H1 (cell line): ENCODE results near the gene KANSL1. TPM values are rescaled to one million over a fixed set of nuclear protein-coding genes. Genes with fewer than 3 reads are reported as not detected.

Experiments used
- CTCF ChIA-PET: fragments of 300-600 bp; sonication (Branson Sonifier 250); formaldehyde crosslinking; loops from one replicate; lab custom pipeline; 2021; ENCODE audit not compliant: partially characterized antibody; lab: Charles Lee
- POLR2A ChIA-PET: fragments of 300-600 bp; sonication (Branson Sonifier 250); formaldehyde crosslinking; loops from one replicate; lab custom pipeline; 2021; ENCODE audit warnings: inconsistent platforms; ENCODE audit not compliant: partially characterized antibody; lab: Charles Lee
- DNase-seq, 2 experiments: peaks; one replicate each; pipeline versions ENCODE4 v3.0.0 to v3.0.0-alpha.2; 2010 to 2022; ENCODE audit warnings: low spot score in 2 of 2, low read depth in 1 of 2, mixed read lengths in 1 of 2
- FAIRE-seq: peaks from 2 replicates; lab custom pipeline; 2011; peaks lifted over from hg19 to GRCh38; lab: Jason Lieb, UNC
- H2AFZ ChIP-seq: 2 replicates; pipeline ENCODE4 v1.8.1; 2012; ENCODE audit warnings: low read length, inconsistent platforms
- H2AK5ac ChIP-seq: 2 replicates; pipeline ENCODE4 v1.6.1; 2013; ENCODE audit warnings: low read depth, low read length
- H2BK120ac ChIP-seq: replicated peaks from 2 replicates; pipeline ENCODE3; 2013; ENCODE audit warnings: low read depth, low read length, inconsistent platforms
- H2BK12ac ChIP-seq: 2 replicates; pipeline ENCODE4 v1.6.1; 2013; ENCODE audit warnings: low read depth, low read length
- H2BK15ac ChIP-seq: 2 replicates; pipeline ENCODE4 v1.6.1; 2013; ENCODE audit warnings: low read length
- H2BK20ac ChIP-seq: 2 replicates; pipeline ENCODE4 v1.6.1; 2013; ENCODE audit warnings: low read length
- H2BK5ac ChIP-seq: 2 replicates; pipeline ENCODE4 v1.6.1; 2013; ENCODE audit warnings: low read depth, low read length
- H3K14ac ChIP-seq: 2 replicates; pipeline ENCODE4 v1.6.1; 2013; ENCODE audit warnings: inconsistent platforms; ENCODE audit not compliant: insufficient read length
- H3K18ac ChIP-seq: 2 replicates; pipeline ENCODE4 v1.6.1; 2013; ENCODE audit warnings: low read length; ENCODE audit errors: extremely low read depth
- H3K23ac ChIP-seq: 2 replicates; pipeline ENCODE4 v1.6.1; 2013; ENCODE audit warnings: inconsistent platforms; ENCODE audit not compliant: insufficient read length
- H3K23me2 ChIP-seq: 2 replicates; pipeline ENCODE4 v1.6.1; 2013; ENCODE audit warnings: low read depth, low read length
- H3K27ac ChIP-seq: 2 replicates; pipeline ENCODE4 v1.6.1; 2011; ENCODE audit warnings: low read depth, low read length, inconsistent platforms
- H3K27me3 ChIP-seq, 4 experiments: replicated peaks in 1 of 4; 1 replicate in 1 of 4; 2 replicates in 3 of 4; pipeline versions ENCODE4 v1.6.1 to v1.8.1; 2011 to 2013; ENCODE audit warnings: low read length in 3 of 4, mild to moderate bottlenecking in 3 of 4, inconsistent platforms in 2 of 4, mixed read lengths in 2 of 4, moderate library complexity in 1 of 4; ENCODE audit not compliant: control insufficient read depth in 3 of 4, insufficient read depth in 3 of 4; ENCODE audit errors: extremely low read depth in 1 of 4
- H3K36me3 ChIP-seq, 4 experiments: 2 replicates each; pipeline versions ENCODE4 v1.6.1 to v1.8.1; 2011 to 2013; ENCODE audit warnings: mild to moderate bottlenecking in 4 of 4, low read length in 3 of 4, moderate library complexity in 2 of 4, control low read depth in 1 of 4, inconsistent platforms in 1 of 4; ENCODE audit not compliant: insufficient read depth in 4 of 4, control insufficient read depth in 2 of 4
- H3K4ac ChIP-seq: replicated peaks from 2 replicates; pipeline ENCODE3; 2013; ENCODE audit warnings: low read length, low read depth, mixed read lengths, inconsistent platforms; ENCODE audit not compliant: insufficient read length
- H3K4me1 ChIP-seq, 4 experiments: replicated peaks in 1 of 4; 1 replicate in 1 of 4; 2 replicates in 3 of 4; pipeline versions ENCODE4 v1.6.1 to v1.8.1; 2011 to 2013; ENCODE audit warnings: low read length in 3 of 4, inconsistent platforms in 2 of 4, mixed read lengths in 1 of 4; ENCODE audit not compliant: insufficient read depth in 4 of 4, control insufficient read depth in 3 of 4
- H3K4me2 ChIP-seq, 2 experiments: 2 replicates each; pipeline versions ENCODE4 v1.6.1 to v1.8.1; 2011 to 2013; ENCODE audit warnings: low read depth in 2 of 2, low read length in 2 of 2, control low read depth in 1 of 2, inconsistent platforms in 1 of 2, mild to moderate bottlenecking in 1 of 2; ENCODE audit not compliant: insufficient read depth in 1 of 2
- H3K4me3 ChIP-seq, 4 experiments: fragments of 200-600, 300-600 bp in 1 of 4; sonication (generic), shearing (Covaris generic), sonication (Bioruptor Twin) in 1 of 4; 2 replicates each; pipeline versions ENCODE4 v1.5.1 to v1.8.1; 2011 to 2016; ENCODE audit warnings: low read length in 4 of 4, low read depth in 3 of 4, control low read depth in 2 of 4, inconsistent platforms in 2 of 4, mild to moderate bottlenecking in 2 of 4, mixed read lengths in 1 of 4, moderate library complexity in 1 of 4; ENCODE audit not compliant: insufficient read depth in 2 of 4; ENCODE audit errors: extremely low read depth in 1 of 4
- H3K56ac ChIP-seq: replicated peaks from 2 replicates; pipeline ENCODE3; 2013; ENCODE audit warnings: low read depth, mild to moderate bottlenecking, mixed read lengths, low read length, inconsistent platforms; ENCODE audit not compliant: insufficient read length
- H3K79me1 ChIP-seq: 2 replicates; pipeline ENCODE4 v1.6.1; 2013; ENCODE audit warnings: low read depth, low read length, control low read depth
- H3K79me2 ChIP-seq, 2 experiments: 2 replicates each; pipeline versions ENCODE4 v1.6.1 to v1.8.1; 2012 to 2013; ENCODE audit warnings: low read length in 2 of 2, mild to moderate bottlenecking in 2 of 2, inconsistent platforms in 1 of 2; ENCODE audit not compliant: insufficient read depth in 2 of 2, control insufficient read depth in 1 of 2
- H3K9ac ChIP-seq, 4 experiments: replicated peaks in 1 of 4; 1 replicate in 1 of 4; 2 replicates in 3 of 4; pipeline versions ENCODE4 v1.6.1 to v1.8.1; 2011 to 2013; ENCODE audit warnings: low read depth in 3 of 4, low read length in 3 of 4, control low read depth in 2 of 4, mild to moderate bottlenecking in 2 of 4, moderate library complexity in 2 of 4, inconsistent platforms in 1 of 4; ENCODE audit errors: extremely low read depth in 1 of 4
- H3K9me3 ChIP-seq, 2 experiments: 2 replicates each; pipeline versions ENCODE4 v1.6.1 to v1.8.1; 2012 to 2013; ENCODE audit warnings: mild to moderate bottlenecking in 2 of 2, moderate library complexity in 2 of 2, control low read depth in 1 of 2, inconsistent platforms in 1 of 2, low read depth in 1 of 2, low read length in 1 of 2, mixed read lengths in 1 of 2; ENCODE audit not compliant: insufficient read depth in 2 of 2
- H4K20me1 ChIP-seq, 2 experiments: replicated peaks in 1 of 2; 2 replicates each; pipeline versions ENCODE3 to v1.8.1; 2011 to 2013; ENCODE audit warnings: inconsistent platforms in 2 of 2, low read length in 2 of 2, mild to moderate bottlenecking in 1 of 2; ENCODE audit not compliant: insufficient read depth in 2 of 2, control insufficient read depth in 1 of 2
- H4K5ac ChIP-seq: 2 replicates; pipeline ENCODE4 v1.6.1; 2013; ENCODE audit warnings: low read length, low read depth, mixed read lengths, inconsistent platforms; ENCODE audit not compliant: insufficient read length
- H4K8ac ChIP-seq: 2 replicates; pipeline ENCODE4 v1.8.0; 2013; ENCODE audit warnings: mild to moderate bottlenecking, moderate library complexity, low read length, inconsistent platforms; ENCODE audit not compliant: insufficient read depth; ENCODE audit errors: extremely low read depth
- H4K91ac ChIP-seq: replicated peaks from 2 replicates; pipeline ENCODE3; 2013; ENCODE audit warnings: low read length, mixed read lengths, inconsistent platforms; ENCODE audit not compliant: insufficient read length
- POU5F1 ChIP-seq: IDR thresholded peaks from 2 replicates; pipeline ENCODE4 v1.6.1; 2011; ENCODE audit warnings: low read depth, mild to moderate bottlenecking, low read length, moderate library complexity
- WGBS, 2 experiments: shearing (Covaris generic) in 1 of 2; methylation state at CpG; one replicate each; pipeline versions ENCODE4 v1.1.6 to v1.1.7; 2013 to 2015; ENCODE audit warnings: low lambda C conversion rate in 2 of 2, mixed read lengths in 2 of 2, inconsistent platforms in 1 of 2, low coverage in 1 of 2, missing lambda C conversion rate in 1 of 2; ENCODE audit not compliant: insufficient replicate concordance in 2 of 2, insufficient coverage in 1 of 2, insufficient read length in 1 of 2; ENCODE audit errors: extremely low coverage in 1 of 2, missing lambda C conversion rate in 1 of 2; 5-methylcytosine and 5-hydroxymethylcytosine counted together
- polyA plus RNA-seq, 7 experiments: library from polyadenylated mRNA; depleted of rRNA in 3 of 7; stranded (reverse) in 5 of 7; unstranded in 2 of 7; fragments of >200 nt in 5 of 7; fragments of 200-250 nt in 2 of 7; gene quantifications; 1 replicate in 5 of 7; 2 replicates in 1 of 7; 4 replicates in 1 of 7; pipeline versions ENCODE4 v1.2.1 to v1.2.3, GENCODE V29; 2011 to 2013; ENCODE audit warnings: missing spikeins in 2 of 7, mixed read lengths in 2 of 7
- total RNA-seq: library from RNA; stranded (reverse); fragmentation: NEBNext Ultra II Directional; extraction: Animal tissue kit (Norgen Biotek cat#: 25700); gene quantifications from 2 replicates; pipeline ENCODE4 v1.2.1, GENCODE V29; 2021

KANSL1 gene
- total and polyA plus RNA-seq, 2 of the 8 experiments (the other 6 are each of a cell fraction or from before 2014, with no cell fraction given), result 34.0 to 128 TPM

DNA sequence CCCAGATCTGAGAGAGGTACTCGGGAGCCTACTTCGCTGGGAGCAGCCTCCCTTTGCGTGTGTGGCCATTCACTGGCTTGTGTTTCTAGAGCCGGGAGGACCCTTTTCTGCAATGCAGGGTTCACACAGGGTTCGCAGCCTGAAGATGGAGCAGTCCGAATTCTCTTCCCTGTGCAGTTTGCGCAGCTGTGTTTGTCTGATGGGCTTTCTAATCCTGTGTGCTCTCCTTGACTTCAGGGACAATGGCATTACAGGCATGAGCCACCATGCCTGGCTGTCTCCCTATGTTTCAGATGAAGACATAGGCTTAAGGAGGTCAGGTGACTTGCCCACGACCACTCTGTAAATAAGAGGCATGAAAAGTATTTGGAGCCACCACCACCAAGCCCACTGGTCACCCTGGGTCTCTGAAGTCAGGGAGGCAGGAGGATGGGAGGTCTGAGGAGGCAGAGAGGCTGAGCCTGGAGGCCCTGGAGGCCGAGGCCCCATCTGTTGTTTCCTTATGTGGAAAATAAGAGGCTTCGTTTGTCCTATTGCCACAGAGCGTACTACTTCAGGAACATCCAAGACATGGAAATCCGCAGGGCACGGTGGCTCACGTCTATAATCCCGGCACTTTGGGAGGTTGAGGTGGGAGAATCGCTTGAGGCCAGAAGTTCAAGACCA is 199.1 kb downstream of the KANSL1 start:
- Histone ChIP-seq H2BK20ac (no peak overlapping the region), H2BK120ac (no peak overlapping the region), H3K27ac (no peak overlapping the region), H2BK15ac (no peak overlapping the region), H3K4me3 (no peak overlapping the region), H3K4me2 (no peak overlapping the region), H3K4me1 (peaks cover 0 to 9% (median 4%) of the 10 kb centered on the region in 4 experiments; a peak in 5 of 7 replicates), H3K9me3 (no peaks in the 10 kb centered on the region), H3K79me1 (no peaks in the 10 kb centered on the region), H2AFZ (peak overlapping the region; percentile 15; the same call in 1 of the 2 replicates), H3K56ac (no peak overlapping the region), H4K5ac (no peak overlapping the region), H3K27me3 (peaks cover 0 to 2% (median 0%) of the 10 kb centered on the region in 4 experiments; a peak in 1 of 7 replicates), H3K79me2 (no peaks in the 10 kb centered on the region), H4K20me1 (no peaks in the 10 kb centered on the region), H2BK5ac (no peak overlapping the region), H3K23me2 (no peaks in the 10 kb centered on the region), H3K4ac (no peak overlapping the region), H3K18ac (no peak overlapping the region), H3K36me3 (no peaks in the 10 kb centered on the region), H4K8ac (no peak overlapping the region), H3K14ac (no peak overlapping the region), H2AK5ac (no peak overlapping the region), H4K91ac (no peak overlapping the region), H2BK12ac (no peak overlapping the region), H3K9ac (no peak overlapping the region), H3K23ac (no peak overlapping the region)
- no peak for DNase-seq
- ChIA-PET CTCF (no interaction called here), POLR2A (no interaction called here)
- FAIRE-seq, result no peak
- WGBS, 2 experiments, result 86% methylated on average over 16 of the region's 16 CpGs; no CpG with 5 or more reads in 1 of the 2 experiments
- TF ChIP-seq POU5F1, result no peak
